HG03095 (cell line): ENCODE measurements around the gene PERP.

Source experiments
- ATAC-seq: cut with Tn5 transposase; IDR thresholded peaks from one replicate; pipeline ENCODE4 v1.9.1; 2021; ENCODE audit warnings: moderate library complexity; ENCODE audit not compliant: unreplicated experiment

PERP gene

DNA sequence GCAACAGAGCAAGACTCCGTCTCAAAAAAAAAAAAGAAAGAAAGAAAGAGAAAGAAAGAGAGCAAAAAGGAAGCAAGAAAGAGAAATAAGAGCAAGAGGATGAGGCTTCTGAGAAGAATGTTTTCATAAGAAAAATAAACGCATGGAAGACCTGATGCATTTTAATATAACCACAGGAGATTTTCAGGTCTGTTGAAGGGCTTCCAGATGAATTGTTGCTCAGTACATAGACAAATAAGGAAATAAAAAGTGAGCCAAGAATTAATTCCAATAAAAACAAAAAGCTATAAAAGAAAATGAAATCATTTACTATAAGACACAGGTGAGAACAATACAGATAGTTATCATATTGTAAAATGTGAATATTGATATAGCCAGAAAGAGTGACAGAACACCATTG is 43.5 kb downstream of the PERP start:
- no peak for ATAC-seq

DNA sequence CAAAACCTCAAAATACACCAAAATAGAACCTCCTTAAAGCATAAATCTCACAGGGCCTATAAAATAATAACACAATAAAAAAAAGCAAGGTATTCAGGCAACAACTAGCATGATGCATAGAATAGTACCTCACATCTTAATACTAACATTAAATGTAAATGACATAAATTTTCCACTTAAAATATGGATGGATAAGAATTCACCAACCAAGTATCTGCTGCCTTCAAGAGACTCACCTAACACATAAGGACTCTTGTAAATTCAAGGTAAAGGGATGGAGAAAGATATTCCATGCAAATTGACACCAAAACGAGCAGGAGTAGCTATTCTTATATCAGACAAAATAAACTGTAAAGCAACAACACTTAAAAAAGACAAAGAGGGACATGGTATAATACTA is 52.2 kb downstream of the PERP start:
- no peak for ATAC-seq

DNA sequence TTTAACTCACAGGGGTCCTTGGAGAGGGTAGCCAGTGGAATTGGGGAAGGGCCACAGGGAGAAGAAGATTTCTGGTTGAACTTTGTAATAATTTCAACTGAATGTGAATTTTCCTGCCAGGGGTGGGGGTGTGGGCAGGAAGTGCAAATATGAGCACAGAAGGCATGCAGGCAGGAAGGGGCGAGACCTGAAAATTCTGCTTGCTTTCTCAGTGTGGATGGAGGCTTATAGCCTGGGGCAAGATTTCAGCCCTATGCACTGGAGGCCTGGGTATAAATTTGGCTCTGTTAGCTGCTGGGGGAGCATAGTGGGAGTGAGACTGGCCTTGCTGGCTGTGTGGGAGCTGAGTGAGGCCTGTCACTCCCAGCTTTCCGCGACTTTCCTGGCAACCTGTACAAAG is 54.4 kb downstream of the PERP start:
- ATAC-seq = no peak

DNA sequence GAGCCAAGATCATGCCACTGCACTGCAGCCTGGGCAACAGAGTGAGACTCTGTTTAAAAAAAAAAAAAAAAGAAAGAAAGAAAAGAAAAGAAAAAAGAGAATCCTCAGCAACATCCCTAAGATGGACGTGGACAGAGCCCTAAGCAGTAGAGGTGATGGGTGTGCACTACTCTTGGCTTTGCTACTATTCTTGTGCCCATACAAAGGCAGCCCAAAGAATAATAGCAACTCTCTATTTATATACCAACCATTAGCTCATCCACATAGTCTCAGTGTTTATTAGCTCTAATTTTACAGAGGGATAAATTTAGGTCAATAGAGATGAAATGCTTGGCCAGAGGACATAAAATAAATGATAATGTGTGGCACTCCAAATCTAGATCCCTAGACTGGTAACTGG is 62.2 kb downstream of the PERP start:
- no peak for ATAC-seq

DNA sequence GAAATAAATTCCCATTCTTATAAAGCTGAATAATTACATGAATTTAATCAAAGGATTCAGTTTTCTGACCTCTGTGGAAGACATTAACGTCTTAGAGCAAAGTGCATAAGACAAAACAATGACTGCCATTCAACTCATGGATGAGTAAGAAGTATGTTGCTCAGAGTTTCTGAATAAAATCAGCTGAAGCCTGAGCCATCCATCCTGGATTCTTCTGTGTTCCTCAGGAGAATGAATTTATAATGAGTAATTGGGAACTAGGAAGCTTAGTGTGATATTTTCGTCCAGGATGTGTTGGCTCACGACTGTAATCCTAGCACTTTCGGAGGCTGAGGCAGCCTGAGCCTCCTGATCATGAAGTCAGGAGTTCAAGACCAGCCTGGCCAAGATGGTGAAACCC is 62.8 kb downstream of the PERP start:
- no peak for ATAC-seq
